ES-I3 (cell line): ENCODE data around the gene ASIC2.

ENCODE experiments used
- H3K36me3 ChIP-seq: 2 replicates; pipeline ENCODE4 v1.6.1; 2013; ENCODE audit warnings: mild to moderate bottlenecking, low read length, control low read depth, moderate library complexity; ENCODE audit not compliant: insufficient read depth
- H3K4me1 ChIP-seq: 2 replicates; pipeline ENCODE4 v1.6.1; 2013; ENCODE audit warnings: mild to moderate bottlenecking, control low read depth, low read length; ENCODE audit not compliant: insufficient read depth
- H3K9ac ChIP-seq: 2 replicates; pipeline ENCODE4 v1.6.1; 2013; ENCODE audit warnings: low read depth, mild to moderate bottlenecking, low read length, moderate library complexity
- H3K9me3 ChIP-seq: 2 replicates; pipeline ENCODE4 v1.6.1; 2013; ENCODE audit warnings: mild to moderate bottlenecking, low read length, moderate library complexity; ENCODE audit not compliant: control insufficient read depth, insufficient read depth

Gene ASIC2

DNA sequence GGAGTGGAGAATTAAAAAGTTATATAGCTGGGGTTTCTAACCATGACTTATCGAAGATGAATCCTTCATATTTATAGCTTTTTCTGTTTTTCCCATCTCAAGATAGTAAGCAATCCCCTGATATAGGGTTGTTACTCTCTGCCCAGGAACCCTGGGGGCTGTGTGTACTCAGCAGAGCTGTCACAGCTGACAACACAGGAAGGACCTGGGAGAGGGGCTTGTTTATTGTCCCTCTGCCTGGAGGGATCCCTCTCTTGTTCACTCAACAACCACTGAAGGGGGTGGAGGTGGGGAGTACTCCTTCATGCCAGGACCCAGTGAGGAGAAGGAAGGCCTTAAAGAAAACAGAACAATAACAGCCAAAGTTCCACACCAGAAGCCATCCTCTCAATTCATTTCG lies 19.8 kb downstream of the ASIC2 start:
- H3K4me1 ChIP-seq, result no peaks in the 10 kb centered on the region
- no peaks in the 10 kb centered on the region for H3K9me3 ChIP-seq
- no peaks in the 10 kb centered on the region for H3K36me3 ChIP-seq
- H3K9ac ChIP-seq, result no peak overlapping the region

DNA sequence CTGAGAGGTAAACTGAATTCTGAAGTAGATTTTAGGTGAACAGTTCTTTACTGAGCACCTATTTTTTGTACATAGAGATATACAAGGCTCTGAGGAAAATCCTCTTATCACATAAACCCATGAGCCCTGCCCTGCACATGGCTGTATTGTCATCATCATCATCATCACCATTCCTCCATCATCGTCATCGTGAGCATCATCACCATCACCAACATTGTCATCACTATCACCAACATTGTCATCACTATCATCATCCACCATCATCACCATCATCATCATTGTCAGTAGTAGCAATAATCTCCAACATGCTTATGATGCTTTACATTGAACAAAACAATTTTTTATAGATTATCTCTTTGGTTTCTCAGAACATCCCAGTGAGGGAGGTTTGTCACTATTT lies 20.7 kb downstream of the ASIC2 start:
- Histone ChIP-seq H3K9me3 (no peaks in the 10 kb centered on the region), H3K4me1 (no peaks in the 10 kb centered on the region), H3K9ac (no peak overlapping the region), H3K36me3 (no peaks in the 10 kb centered on the region)

DNA sequence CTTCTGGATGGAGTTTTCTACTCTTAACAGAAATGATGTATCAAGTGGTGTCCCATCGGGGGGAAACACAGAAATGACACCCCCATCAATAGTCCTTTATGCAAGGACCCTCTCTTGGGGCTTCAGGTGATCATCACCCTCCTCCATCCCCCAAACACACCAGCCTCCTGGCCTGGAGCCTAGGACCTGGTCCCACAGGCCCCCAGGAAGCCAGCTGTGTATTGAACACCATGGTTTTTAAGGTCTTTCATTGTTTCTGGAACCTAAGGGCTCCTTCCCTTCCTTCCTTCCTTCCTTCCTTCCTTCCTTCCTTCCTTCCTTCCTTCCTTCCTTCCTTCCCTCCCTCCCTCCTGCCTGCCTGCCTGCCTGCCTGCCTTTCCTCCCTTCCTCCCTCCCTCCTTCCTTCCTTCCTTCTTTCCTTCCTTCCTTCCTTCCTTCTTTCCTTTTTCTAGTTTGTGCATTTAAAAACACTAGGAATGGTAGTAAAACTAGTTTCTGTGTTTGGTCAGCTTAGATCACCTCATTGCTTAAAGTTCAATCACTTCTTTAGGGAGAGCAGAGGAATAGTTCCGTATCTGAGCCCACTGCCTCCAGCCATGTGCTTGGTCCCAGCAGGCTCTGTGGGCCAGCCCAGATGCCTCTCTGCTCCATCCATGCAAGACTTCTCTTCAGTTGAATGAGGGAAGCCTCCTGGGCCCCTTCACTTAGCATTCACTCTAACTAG lies 23.6 kb downstream of the ASIC2 start:
- no peaks in the 10 kb centered on the region for H3K4me1 ChIP-seq
- no peaks in the 10 kb centered on the region for H3K36me3 ChIP-seq
- no peak overlapping the region for H3K9ac ChIP-seq
- H3K9me3 ChIP-seq, result no peaks in the 10 kb centered on the region

DNA sequence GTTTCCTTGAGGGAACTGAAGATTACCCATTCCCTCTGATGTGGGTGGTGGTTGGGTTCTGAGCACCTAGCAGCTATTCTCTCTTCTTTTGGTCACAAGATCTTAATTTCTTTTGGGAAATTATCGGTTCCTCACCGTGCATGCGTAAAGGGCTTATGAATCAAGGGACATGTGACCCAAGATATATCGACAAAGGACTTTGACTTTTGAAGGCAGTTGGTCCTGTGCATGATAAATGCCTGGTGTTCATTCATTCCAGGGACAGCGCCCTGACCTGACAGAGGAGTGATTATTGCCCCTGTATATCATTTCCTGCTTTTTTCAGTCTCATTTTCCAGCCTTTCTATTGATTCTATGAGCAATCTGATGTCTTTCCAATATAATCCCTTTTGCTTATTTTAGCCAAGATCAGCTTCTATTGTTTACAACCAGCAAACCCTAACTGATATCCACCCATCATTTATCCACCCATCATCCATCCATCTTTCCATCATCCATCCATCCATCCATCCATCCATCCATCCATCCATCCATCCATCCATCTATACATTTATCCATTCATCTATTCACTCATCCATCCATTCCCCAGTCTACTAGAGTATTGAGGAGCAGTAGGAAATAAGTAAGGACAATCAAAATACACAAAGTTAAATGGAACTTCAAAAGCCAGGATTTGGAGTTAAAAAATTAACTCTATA lies 25.1 kb downstream of the ASIC2 start:
- no peak overlapping the region for H3K9ac ChIP-seq

DNA sequence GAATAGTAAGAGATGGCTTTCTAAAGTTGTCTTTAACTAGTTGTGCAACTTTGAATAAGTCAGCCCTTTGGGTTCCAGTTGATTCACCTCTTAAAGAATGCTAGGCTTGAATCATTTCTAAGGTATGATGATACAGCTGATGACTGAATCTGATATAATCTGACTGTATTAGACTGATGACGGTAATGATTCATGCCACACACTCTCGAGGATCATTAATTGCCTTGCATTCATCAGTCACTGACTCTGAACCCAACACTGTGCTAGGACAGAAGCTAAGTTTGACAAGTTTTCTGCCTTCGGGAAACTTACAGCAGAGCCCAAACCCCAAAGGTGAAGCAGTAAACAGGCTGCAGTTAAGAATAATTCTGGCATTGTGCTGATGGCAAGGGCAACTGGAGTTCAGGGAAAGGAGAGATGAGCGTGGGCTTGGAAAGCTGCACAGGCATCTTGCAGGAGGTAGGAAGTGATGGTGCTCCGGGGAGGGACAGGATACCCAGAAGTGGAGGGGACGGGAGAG lies 25.8 kb downstream of the ASIC2 start:
- H3K4me1 ChIP-seq, result no peaks in the 10 kb centered on the region
- H3K36me3 ChIP-seq, result no peaks in the 10 kb centered on the region
- H3K9me3 ChIP-seq, result no peaks in the 10 kb centered on the region
- H3K9ac ChIP-seq, result no peak overlapping the region

More for the DNA sequence above, 25.1 kb downstream of the ASIC2 start:
- Histone ChIP-seq H3K4me1 (no peaks in the 10 kb centered on the region), H3K36me3 (no peaks in the 10 kb centered on the region), H3K9me3 (no peaks in the 10 kb centered on the region)

DNA sequence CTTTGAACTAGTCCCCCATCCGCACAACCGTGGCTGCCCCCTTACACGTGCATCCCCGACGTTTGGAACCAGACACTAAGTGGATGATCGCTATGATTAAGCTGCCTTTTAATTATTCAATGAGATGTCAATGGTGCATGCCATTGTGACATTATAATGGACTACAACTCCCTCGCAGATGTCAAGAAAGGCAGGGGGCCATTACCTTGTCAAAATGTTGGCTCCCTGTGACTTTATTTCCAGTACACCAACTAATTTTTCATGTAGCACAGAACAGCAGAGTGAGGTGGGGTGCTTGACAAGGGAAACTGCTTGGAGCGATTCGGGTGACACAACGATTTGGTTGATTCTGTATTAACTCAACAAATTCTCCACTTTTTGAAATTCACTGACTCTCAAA lies 26.5 kb downstream of the ASIC2 start:
- Histone ChIP-seq H3K4me1 (no peaks in the 10 kb centered on the region), H3K36me3 (no peaks in the 10 kb centered on the region), H3K9me3 (no peaks in the 10 kb centered on the region), H3K9ac (no peak overlapping the region)

DNA sequence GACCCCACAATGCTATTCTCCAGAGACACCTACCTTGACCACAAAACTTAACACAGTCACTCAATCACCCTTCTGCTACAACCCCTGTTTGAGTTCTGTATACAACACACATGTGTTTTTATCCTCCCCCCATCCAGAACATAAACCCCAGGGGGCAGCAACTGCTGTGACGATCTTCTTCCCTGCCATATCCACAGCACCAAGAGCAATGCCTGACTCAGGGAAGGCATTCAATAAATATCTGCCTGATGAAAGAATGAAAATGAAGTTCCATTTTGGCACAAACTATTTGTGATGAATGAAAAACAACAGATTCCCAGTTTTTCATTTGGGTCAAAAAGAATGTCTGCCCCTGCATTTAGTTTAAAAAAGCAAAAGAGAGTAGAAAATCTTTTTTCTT lies 27.0 kb downstream of the ASIC2 start:
- Histone ChIP-seq H3K9me3 (no peaks in the 10 kb centered on the region), H3K4me1 (no peaks in the 10 kb centered on the region), H3K36me3 (no peaks in the 10 kb centered on the region), H3K9ac (no peak overlapping the region)

DNA sequence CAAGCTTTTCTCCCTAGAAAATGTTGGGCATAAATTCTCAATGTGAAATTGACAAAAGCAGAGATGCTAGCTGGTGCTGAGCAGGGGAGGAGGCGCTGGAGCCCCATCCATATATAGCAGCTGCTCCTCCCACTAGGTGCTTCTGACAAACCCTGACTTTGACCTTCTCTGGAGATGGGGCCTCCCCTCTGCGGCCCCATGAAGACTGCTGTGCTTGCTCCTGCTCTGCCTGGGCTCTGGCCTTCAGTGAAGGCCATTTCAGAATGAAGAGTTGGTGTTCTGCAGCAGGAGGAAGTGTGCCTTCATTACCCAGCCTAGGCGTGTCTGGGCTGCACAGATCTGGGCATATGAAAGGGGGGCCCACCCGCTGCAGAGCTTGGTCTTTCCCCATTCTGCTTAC lies 29.7 kb downstream of the ASIC2 start:
- Histone ChIP-seq H3K9me3 (no peaks in the 10 kb centered on the region), H3K36me3 (no peaks in the 10 kb centered on the region), H3K4me1 (no peaks in the 10 kb centered on the region), H3K9ac (no peak overlapping the region)

DNA sequence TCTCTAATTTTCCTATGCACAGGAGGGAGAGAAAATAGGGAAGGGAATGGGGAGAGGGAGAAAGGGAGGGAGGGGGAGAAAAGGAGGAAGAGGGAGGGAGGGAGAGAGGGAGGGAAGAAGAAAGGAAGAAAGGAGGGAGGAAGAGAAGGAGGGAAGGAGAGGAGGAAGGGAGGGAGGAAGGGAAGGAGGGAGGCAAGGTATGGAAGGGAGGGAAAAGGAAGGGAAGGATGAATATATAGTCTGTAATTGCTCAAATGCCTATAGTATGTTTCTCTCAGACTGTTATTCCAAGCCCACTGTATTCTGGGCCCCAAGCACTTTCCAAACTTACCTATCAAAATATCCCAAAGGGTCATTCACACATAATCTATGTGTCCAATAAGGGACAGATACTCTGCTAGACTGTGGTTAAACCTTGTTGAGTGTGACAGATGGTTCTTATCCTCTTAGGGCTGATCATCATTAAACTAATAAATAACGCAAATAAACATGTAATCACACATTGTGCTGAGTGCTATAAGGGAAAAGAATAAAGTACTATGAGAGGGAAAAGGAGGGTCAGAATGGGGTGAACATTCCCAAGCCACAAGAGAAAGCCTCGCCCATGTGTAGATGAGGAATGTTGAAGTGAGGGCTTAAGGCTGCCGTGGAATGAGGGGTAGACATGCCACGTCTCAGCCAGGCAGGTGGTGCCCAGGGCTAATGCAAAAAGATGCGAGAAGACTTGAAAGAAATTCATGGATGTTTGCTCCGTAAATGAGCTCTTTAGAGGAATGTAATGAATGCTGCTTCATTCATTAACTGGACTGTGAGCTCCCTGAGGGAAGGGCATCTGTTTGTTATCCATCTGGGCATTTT lies 30.6 kb downstream of the ASIC2 start:
- H3K4me1 ChIP-seq, result no peaks in the 10 kb centered on the region
- H3K36me3 ChIP-seq, result no peaks in the 10 kb centered on the region
- no peak overlapping the region for H3K9ac ChIP-seq
- H3K9me3 ChIP-seq, result no peaks in the 10 kb centered on the region

DNA sequence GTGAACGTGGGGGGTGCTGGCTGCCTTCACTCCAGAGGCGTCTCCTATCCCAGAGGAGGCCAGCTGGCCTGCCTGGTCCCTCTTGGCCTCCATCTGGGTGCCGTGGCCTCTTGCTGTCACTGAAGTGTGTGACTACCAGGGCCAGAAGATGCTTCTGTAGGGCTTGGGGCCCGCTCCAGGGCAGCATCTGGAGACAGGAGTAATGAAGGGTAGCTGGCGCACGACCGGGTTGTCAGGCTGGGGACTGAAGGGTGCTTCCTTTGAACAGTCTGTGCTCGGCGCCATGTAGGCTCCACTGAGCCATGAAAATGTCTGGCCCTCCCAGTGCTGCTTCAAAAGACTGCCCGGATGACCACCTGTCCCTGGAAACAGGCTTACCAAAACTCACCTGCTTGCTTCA lies 31.3 kb downstream of the ASIC2 start:
- Histone ChIP-seq H3K36me3 (no peaks in the 10 kb centered on the region), H3K4me1 (no peaks in the 10 kb centered on the region), H3K9me3 (no peaks in the 10 kb centered on the region), H3K9ac (no peak overlapping the region)

DNA sequence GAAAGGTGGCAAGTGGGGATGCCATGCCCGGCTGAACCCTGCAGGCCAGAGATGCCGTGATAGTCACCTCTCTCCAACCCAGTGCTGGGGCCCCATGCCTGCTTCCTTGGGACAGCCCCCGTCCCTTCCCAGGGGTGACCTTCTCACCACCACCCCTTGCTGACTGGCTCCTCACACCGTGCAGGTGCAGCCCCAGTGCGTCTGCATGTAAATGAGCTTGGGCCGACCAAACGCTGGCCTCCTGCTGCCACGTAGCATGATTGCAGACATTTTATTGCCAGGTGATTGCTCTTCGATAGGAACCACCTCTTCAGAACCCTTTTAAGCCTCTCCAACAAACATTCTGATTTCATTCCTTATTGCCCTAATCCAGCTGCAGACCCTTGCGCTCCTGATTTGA lies 32.5 kb downstream of the ASIC2 start:
- no peaks in the 10 kb centered on the region for H3K4me1 ChIP-seq
- no peaks in the 10 kb centered on the region for H3K9me3 ChIP-seq
- no peaks in the 10 kb centered on the region for H3K36me3 ChIP-seq
- H3K9ac ChIP-seq, result no peak overlapping the region

DNA sequence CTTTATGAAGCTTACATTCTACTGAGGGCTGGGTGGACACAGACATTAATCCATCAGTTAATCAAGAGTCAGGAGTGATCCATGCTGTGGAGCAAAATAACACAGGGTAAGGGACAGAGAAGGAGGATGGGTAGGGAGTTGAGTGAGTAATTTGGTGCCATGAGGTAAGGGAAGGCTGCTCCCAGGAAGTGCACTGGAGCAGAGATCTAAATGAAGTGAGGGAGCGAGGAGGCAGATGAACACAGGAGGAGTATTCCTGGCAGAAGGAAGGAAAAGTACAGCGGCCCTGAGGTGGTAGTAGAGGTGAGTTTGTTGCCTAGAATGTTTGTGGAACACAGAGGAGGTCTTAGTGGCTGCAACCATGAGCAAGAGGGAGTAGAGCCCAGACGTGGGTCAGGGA lies 34.8 kb downstream of the ASIC2 start:
- no peaks in the 10 kb centered on the region for H3K4me1 ChIP-seq
- H3K9me3 ChIP-seq, result no peaks in the 10 kb centered on the region
- no peak overlapping the region for H3K9ac ChIP-seq
- no peaks in the 10 kb centered on the region for H3K36me3 ChIP-seq

DNA sequence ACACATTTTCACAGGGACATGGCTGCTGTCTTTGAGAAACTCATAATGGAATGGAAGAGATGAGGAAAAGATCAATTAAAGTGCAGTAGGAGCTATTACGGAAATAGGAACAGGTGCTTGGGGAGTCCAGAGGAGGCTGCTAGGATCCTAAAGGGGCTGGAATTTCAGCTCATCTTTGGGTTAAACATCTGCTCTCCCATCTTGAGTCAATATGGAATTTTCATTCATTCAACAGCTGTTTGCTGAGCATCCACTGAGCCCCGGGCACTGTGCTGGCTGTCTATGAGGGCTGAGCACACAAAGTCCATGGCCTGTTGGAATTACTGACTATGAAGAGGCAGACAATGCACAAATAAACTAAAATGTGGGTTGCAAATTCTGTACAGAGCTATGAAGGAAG lies 47.9 kb downstream of the ASIC2 start:
- no peaks in the 10 kb centered on the region for H3K4me1 ChIP-seq
- no peaks in the 10 kb centered on the region for H3K36me3 ChIP-seq

DNA sequence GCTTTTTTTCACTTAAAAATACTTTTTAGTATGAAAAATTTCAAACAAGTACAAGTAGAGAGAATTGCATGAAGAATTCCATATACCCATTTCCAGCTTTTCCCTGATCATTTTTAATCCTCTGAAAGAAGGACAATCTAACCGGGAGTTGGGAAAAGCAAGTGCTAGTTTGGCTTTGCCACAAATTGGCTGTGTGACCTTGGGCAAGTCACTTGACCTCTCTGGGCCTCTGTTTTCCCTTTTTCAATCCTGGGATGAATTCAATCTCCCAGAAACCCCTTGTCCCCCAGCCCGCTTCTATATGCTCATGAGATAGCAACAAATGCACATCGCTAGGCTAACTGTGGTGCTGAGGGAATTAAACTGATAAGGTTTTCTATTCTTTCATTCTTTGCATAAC lies 49.4 kb downstream of the ASIC2 start:
- no peaks in the 10 kb centered on the region for H3K9me3 ChIP-seq
- H3K4me1 ChIP-seq, result no peaks in the 10 kb centered on the region
- H3K9ac ChIP-seq, result no peak overlapping the region
- H3K36me3 ChIP-seq, result no peaks in the 10 kb centered on the region

More for the DNA sequence above, 47.9 kb downstream of the ASIC2 start:
- H3K9ac ChIP-seq, result no peak overlapping the region
- no peaks in the 10 kb centered on the region for H3K9me3 ChIP-seq
